WTC11 (cell line): ENCODE measurements around the gene KLC1. TPM values are rescaled to one million over a fixed set of nuclear protein-coding genes. Genes with fewer than 3 reads are reported as not detected.

Experiments used
- ATAC-seq: fragments of 200-7000 bp; cut with Tn5 transposase; 2 replicates; pipeline ENCODE4 v1.10.0; 2021; ENCODE audit warnings: mild to moderate bottlenecking, moderate library complexity
- CTCF ChIA-PET: fragments of 300-600 bp; sonication (Branson Sonifier 250); formaldehyde crosslinking; loops from one replicate; lab custom pipeline; 2021; ENCODE audit warnings: antibody characterized with exemption; lab: Charles Lee
- POLR2A ChIA-PET: fragments of 350-600 bp; sonication (Branson Sonifier 250); formaldehyde crosslinking; loops from one replicate; lab custom pipeline; 2021; ENCODE audit warnings: antibody characterized with exemption; lab: Charles Lee
- DNase-seq: peaks from one replicate; pipeline ENCODE4 v3.0.0; 2021; ENCODE audit warnings: low spot score
- H3K27ac Mint-ChIP-seq: 2 replicates; pipeline ENCODE4 v1.8.0; 2021; ENCODE audit warnings: mixed read lengths
- H3K27me3 Mint-ChIP-seq: 2 replicates; pipeline ENCODE4 v1.8.0; 2021; ENCODE audit warnings: low read depth, mild to moderate bottlenecking, moderate library complexity, mixed read lengths
- H3K36me3 Mint-ChIP-seq: 2 replicates; pipeline ENCODE4 v1.8.0; 2021; ENCODE audit warnings: mixed read lengths
- H3K4me1 Mint-ChIP-seq: 2 replicates; pipeline ENCODE4 v1.8.0; 2022; ENCODE audit warnings: mixed read lengths
- H3K4me3 Mint-ChIP-seq: 2 replicates; pipeline ENCODE4 v1.8.0; 2021; ENCODE audit warnings: mild to moderate bottlenecking, moderate library complexity, mixed read lengths
- H3K9me3 Mint-ChIP-seq: 2 replicates; pipeline ENCODE4 v1.8.0; 2021; ENCODE audit warnings: mixed read lengths
- AR ChIP-seq: fragments of 250-450 bp; sonication (Bioruptor Pico); IDR thresholded peaks from 2 replicates; pipeline ENCODE4 v1.9.0; 2021; ENCODE audit warnings: mild to moderate bottlenecking
- ARID4B ChIP-seq: sonication (generic); formaldehyde crosslinking; IDR thresholded peaks from 2 replicates; pipeline ENCODE4 v1.8.0; 2023; ENCODE audit warnings: missing genetic modification reagents, mild to moderate bottlenecking, borderline replicate concordance
- ATF1 ChIP-seq: sonication (generic); formaldehyde crosslinking; IDR thresholded peaks from 2 replicates; pipeline ENCODE4 v1.8.1; 2023; ENCODE audit warnings: mild to moderate bottlenecking, moderate library complexity, missing genetic modification reagents
- ELF4 ChIP-seq: sonication (generic); formaldehyde crosslinking; IDR thresholded peaks from 2 replicates; pipeline ENCODE4 v1.8.1; 2022; ENCODE audit warnings: low read depth, mild to moderate bottlenecking, moderate library complexity, missing genetic modification reagents
- EMX1 ChIP-seq: fragments of 250-450 bp; sonication (Bioruptor Pico); IDR thresholded peaks from 2 replicates; pipeline ENCODE4 v1.8.0; 2021; ENCODE audit warnings: mild to moderate bottlenecking
- ESRRA ChIP-seq: sonication (generic); formaldehyde crosslinking; IDR thresholded peaks from 2 replicates; pipeline ENCODE4 v1.8.1; 2022; ENCODE audit warnings: mild to moderate bottlenecking, missing genetic modification reagents, borderline replicate concordance
- FOXJ3 ChIP-seq: sonication (generic); formaldehyde crosslinking; IDR thresholded peaks from 2 replicates; pipeline ENCODE4 v1.9.0; 2021; ENCODE audit warnings: missing genetic modification reagents, mild to moderate bottlenecking, borderline replicate concordance
- IRF1 ChIP-seq: sonication (generic); formaldehyde crosslinking; IDR thresholded peaks from 2 replicates; pipeline ENCODE4 v1.8.0; 2023; ENCODE audit warnings: missing genetic modification reagents
- KAT7 ChIP-seq: sonication (generic); formaldehyde crosslinking; IDR thresholded peaks from 2 replicates; pipeline ENCODE4 v1.8.1; 2023; ENCODE audit warnings: missing genetic modification reagents, mild to moderate bottlenecking, borderline replicate concordance
- MLX ChIP-seq: sonication (generic); formaldehyde crosslinking; IDR thresholded peaks from 2 replicates; pipeline ENCODE4 v1.8.1; 2023; ENCODE audit warnings: mild to moderate bottlenecking, missing genetic modification reagents, moderate library complexity
- NR1H2 ChIP-seq: sonication (generic); formaldehyde crosslinking; IDR thresholded peaks from 2 replicates; pipeline ENCODE4 v1.9.0; 2021; ENCODE audit warnings: mild to moderate bottlenecking, moderate library complexity, missing genetic modification reagents
- RELA ChIP-seq: sonication (generic); formaldehyde crosslinking; IDR thresholded peaks from 2 replicates; pipeline ENCODE4 v1.8.1; 2022; ENCODE audit warnings: missing genetic modification reagents, mild to moderate bottlenecking, borderline replicate concordance
- SOX15 ChIP-seq: fragments of 250-450 bp; sonication (Bioruptor Pico); IDR thresholded peaks from 2 replicates; pipeline ENCODE4 v1.9.0; 2021; ENCODE audit warnings: mild to moderate bottlenecking
- STAT6 ChIP-seq: sonication (generic); formaldehyde crosslinking; conservative IDR thresholded peaks from 2 replicates; pipeline ENCODE4 v1.8.1; 2023; ENCODE audit warnings: mild to moderate bottlenecking, low read depth, missing genetic modification reagents, moderate library complexity
- ZBTB43 ChIP-seq: sonication (generic); formaldehyde crosslinking; IDR thresholded peaks from 2 replicates; pipeline ENCODE4 v1.8.1; 2023; ENCODE audit warnings: mild to moderate bottlenecking, missing genetic modification reagents
- ZNF138 ChIP-seq: sonication (generic); formaldehyde crosslinking; conservative IDR thresholded peaks from 2 replicates; pipeline ENCODE4 v1.8.1; 2022; ENCODE audit warnings: mild to moderate bottlenecking, moderate library complexity, missing genetic modification reagents
- ZNF232 ChIP-seq: sonication (generic); formaldehyde crosslinking; IDR thresholded peaks from 2 replicates; pipeline ENCODE4 v1.8.0; 2022; ENCODE audit warnings: mild to moderate bottlenecking, missing genetic modification reagents
- ZNF423 ChIP-seq: fragments of 250-450 bp; sonication (Bioruptor Pico); IDR thresholded peaks from 2 replicates; pipeline ENCODE4 v2.1.2; 2022; ENCODE audit warnings: mild to moderate bottlenecking, moderate library complexity
- total RNA-seq: library from RNA; stranded (reverse); gene quantifications from 3 replicates; pipeline ENCODE4 v1.2.3, GENCODE V29; 2021

Gene KLC1
- total RNA-seq, 1 experiment from 2014 or later: 171 TPM

- peaks cover 53% of the 10 kb centered on the region for H3K36me3 Mint-ChIP-seq
- ATAC-seq (no peak), DNase-seq (no peak)
- TF ChIP-seq ZNF138 (CRISPR knock-in tag) (no peak), ZBTB43 (CRISPR knock-in tag) (no peak), ATF1 (CRISPR knock-in tag) (no peak), ARID4B (CRISPR knock-in tag) (no peak), SOX15 (CRISPR knock-in tag) (no peak), EMX1 (no peak), KAT7 (CRISPR knock-in tag) (no peak), ELF4 (no peak), AR (CRISPR knock-in tag) (no peak), IRF1 (CRISPR knock-in tag) (no peak), NR1H2 (CRISPR knock-in tag) (no peak), FOXJ3 (CRISPR knock-in tag) (no peak), MLX (CRISPR knock-in tag) (no peak), ESRRA (CRISPR knock-in tag) (no peak)
- TF ChIP-seq, all 79 proteins: peak for 0
- Mint-ChIP-seq H3K27me3 (no peaks in the 10 kb centered on the region), H3K9me3 (no peaks in the 10 kb centered on the region), H3K4me3 (no peak overlapping the region), H3K4me1 (no peaks in the 10 kb centered on the region), H3K27ac (no peak overlapping the region)
- ChIA-PET CTCF (interaction anchor here (1.4 kb wide), 1 partner anchor 12 kb away, joined by 6 read pairs; no protein-coding TSS in a partner anchor), POLR2A (no interaction called here)
Observed at GRCh38 chr14:103667671-103668070, 38.7 kb downstream of the KLC1 start.

- no peaks in the 10 kb centered on the region for H3K9me3 Mint-ChIP-seq
- H3K27me3 Mint-ChIP-seq: no peaks in the 10 kb centered on the region
- no peak for ATAC-seq
- CTCF ChIA-PET: interaction anchor here (1.4 kb wide), 1 partner anchor 11 kb away, joined by 6 read pairs; no protein-coding TSS in a partner anchor
- POLR2A ChIA-PET: no interaction called here
- TF ChIP-seq RELA (CRISPR knock-in tag) (no peak), STAT6 (CRISPR knock-in tag) (no peak), MLX (CRISPR knock-in tag) (no peak), ZBTB43 (CRISPR knock-in tag) (no peak), ZNF423 (CRISPR knock-in tag) (no peak), ZNF232 (CRISPR knock-in tag) (no peak)
- TF ChIP-seq, all 79 proteins: peak for 0
- no peak overlapping the region for H3K4me3 Mint-ChIP-seq
- no peaks in the 10 kb centered on the region for H3K4me1 Mint-ChIP-seq
- no peak for DNase-seq
- H3K27ac Mint-ChIP-seq: no peak overlapping the region
- peaks cover 56% of the 10 kb centered on the region for H3K36me3 Mint-ChIP-seq
Observed at GRCh38 chr14:103668117-103668516, 39.1 kb downstream of the KLC1 start.
